ENCODE measurements around the gene CDKAL1.

DNA sequence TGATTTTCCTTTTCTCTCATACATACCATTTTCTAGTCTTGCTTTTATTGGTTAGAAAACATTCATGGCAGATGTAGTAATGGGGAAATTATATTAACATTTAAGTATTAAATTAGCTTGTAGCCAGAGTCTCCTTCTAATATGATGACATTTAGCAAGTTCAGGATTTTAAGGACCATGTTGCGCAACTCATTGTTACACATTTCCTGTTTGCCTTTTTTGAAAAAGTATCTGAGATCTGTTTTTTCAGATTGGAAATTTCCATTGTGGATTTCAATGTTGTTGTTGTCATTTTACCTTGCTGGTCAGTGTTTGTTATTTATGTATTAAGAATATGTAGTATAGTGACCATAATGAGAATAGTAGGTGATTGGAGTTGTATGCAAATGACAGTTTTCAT, 38.7 kb downstream of the CDKAL1 start:
- TF ChIP-seq, protein P1, sequence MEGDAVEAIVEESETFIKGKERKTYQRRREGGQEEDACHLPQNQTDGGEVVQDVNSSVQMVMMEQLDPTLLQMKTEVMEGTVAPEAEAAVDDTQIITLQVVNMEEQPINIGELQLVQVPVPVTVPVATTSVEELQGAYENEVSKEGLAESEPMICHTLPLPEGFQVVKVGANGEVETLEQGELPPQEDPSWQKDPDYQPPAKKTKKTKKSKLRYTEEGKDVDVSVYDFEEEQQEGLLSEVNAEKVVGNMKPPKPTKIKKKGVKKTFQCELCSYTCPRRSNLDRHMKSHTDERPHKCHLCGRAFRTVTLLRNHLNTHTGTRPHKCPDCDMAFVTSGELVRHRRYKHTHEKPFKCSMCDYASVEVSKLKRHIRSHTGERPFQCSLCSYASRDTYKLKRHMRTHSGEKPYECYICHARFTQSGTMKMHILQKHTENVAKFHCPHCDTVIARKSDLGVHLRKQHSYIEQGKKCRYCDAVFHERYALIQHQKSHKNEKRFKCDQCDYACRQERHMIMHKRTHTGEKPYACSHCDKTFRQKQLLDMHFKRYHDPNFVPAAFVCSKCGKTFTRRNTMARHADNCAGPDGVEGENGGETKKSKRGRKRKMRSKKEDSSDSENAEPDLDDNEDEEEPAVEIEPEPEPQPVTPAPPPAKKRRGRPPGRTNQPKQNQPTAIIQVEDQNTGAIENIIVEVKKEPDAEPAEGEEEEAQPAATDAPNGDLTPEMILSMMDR (IDR thresholded peaks at IDR 0.05) = no peak
- no peak for TF ChIP-seq POLR2A (IDR thresholded peaks at IDR 0.05)
